Activated naive CD4-positive, alpha-beta T cell treated with anti-CD3 and anti-CD28 coated beads, Interleukin-2, amount 50 U/mL, for 24 hours (primary cell): Measurements from ENCODE around the gene DNASE1L3.
"Not testable (repeated sequence)": the region's sequence is repeated elsewhere in the genome, so short reads cannot be mapped to it uniquely, and the experiment has no call there.

Experiments used
- H3K27ac Mint-ChIP-seq: one replicate; pipeline ENCODE4 v1.8.0; 2021; ENCODE audit warnings: mild to moderate bottlenecking, mixed read lengths
- H3K27me3 Mint-ChIP-seq: one replicate; pipeline ENCODE4 v1.8.0; 2021; ENCODE audit warnings: mixed read lengths
- H3K36me3 Mint-ChIP-seq: one replicate; pipeline ENCODE4 v1.8.0; 2021; ENCODE audit warnings: mixed read lengths
- H3K4me1 Mint-ChIP-seq: one replicate; pipeline ENCODE4 v1.8.0; 2021; ENCODE audit warnings: mixed read lengths
- H3K4me3 Mint-ChIP-seq: one replicate; pipeline ENCODE4 v1.8.0; 2021; ENCODE audit warnings: mild to moderate bottlenecking, mixed read lengths
- H3K9me3 Mint-ChIP-seq: one replicate; pipeline ENCODE4 v1.8.0; 2021; ENCODE audit warnings: mixed read lengths

DNASE1L3 gene

DNA sequence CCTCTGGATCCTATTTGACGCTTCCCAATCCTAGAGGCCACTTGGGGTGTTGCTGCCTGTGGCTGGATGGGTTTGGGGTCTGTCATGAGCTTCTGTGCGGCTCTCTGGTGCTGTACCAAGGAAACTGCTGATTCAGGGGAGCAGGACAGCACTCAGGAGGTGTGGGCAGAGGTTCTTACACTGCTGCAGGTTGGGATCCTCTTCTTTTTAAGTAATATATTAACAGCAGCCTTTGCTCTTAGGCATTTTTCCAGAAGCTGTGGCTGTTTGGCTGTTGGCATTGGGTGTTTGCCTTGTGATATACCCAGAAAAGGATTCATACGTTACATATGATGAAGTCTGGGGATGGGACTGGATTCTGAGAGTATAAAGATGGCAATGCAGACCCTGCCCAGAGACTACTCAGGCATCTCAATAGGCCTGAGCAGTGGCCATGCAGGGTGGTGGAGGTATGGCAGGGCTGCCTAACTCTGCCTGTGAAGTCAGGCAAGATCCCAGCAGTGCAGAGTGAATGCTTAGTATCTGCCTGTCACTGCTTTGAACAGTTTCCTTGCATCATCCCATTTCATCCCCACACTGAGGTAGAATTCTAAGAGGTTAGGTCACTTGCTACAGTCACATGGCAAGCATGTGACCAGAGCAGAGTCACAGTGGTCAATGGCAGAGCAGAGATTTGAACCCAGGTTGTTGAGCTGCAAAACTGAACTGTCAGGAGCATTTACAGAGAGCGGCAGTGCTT is 30.7 kb upstream of the DNASE1L3 start:
- no peaks in the 10 kb centered on the region for H3K36me3 Mint-ChIP-seq
- no peak overlapping the region for H3K4me3 Mint-ChIP-seq
- H3K27me3 Mint-ChIP-seq = no peaks in the 10 kb centered on the region
- peaks cover 7% of the 10 kb centered on the region for H3K4me1 Mint-ChIP-seq
- no peaks in the 10 kb centered on the region for H3K9me3 Mint-ChIP-seq
- no peak overlapping the region for H3K27ac Mint-ChIP-seq

DNA sequence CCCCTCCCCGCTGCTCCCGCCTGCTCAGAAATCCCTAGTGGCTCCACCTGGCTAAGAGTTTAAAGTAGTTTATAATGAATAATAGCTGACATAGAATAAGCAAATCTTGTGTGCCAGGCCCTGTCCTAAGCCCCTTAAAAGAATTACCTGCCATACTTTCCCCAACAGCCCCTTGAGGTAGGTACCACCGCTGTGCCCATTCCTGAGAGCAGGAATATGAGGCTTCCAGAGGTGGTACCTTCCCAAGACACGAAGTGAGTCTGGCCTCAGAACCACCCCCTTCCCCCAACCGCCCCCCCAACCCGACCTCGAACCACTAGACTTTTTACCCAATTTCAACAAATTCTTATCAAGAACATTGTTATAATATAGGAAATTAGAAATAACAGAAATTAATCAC is 28.1 kb upstream of the DNASE1L3 start:
- Mint-ChIP-seq H3K27ac (no peak overlapping the region), H3K36me3 (no peaks in the 10 kb centered on the region), H3K27me3 (no peaks in the 10 kb centered on the region), H3K9me3 (no peaks in the 10 kb centered on the region), H3K4me1 (peaks cover 9% of the 10 kb centered on the region), H3K4me3 (peak overlapping the region; percentile 88)

DNA sequence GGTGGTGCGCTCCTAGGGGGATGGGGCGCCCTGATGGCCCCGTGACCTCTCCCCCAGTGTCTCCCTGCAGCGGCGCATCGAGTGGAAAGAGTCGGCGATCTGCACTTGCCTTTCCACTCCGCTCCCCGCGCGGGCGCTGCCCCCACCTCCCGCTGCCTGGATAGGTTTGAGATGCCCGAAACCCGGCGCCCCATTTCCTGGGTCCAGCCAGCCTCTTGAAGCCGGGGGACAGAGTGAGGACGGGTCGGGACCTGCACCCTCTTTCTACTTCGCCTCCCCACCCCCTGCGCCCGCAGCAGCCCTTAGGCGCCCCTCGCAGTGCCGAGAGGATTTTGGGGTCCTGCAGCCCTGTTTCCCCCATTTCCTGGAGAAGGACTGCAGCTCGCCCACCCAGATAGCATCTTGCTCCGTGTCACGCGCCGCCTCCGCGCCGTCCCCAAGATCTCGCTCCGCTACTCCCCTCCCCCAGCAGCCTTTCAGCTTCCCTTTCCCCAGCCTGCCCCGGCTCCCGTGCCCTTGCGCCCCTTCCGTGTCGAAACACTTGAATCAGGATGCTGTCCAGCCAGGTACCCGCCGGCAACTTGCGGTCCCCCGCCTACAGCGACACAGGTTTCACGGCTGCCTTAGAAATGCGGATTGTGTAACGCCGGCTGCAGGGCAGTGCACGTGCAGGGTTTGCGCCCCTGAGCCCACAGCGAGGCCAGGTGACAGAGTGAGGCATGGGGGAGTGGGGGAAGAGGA is 27.3 kb upstream of the DNASE1L3 start:
- Mint-ChIP-seq H3K27ac (no peak overlapping the region), H3K36me3 (no peaks in the 10 kb centered on the region), H3K9me3 (no peaks in the 10 kb centered on the region), H3K27me3 (no peaks in the 10 kb centered on the region), H3K4me1 (peaks cover 9% of the 10 kb centered on the region), H3K4me3 (peak overlapping the region; percentile 88)

DNA sequence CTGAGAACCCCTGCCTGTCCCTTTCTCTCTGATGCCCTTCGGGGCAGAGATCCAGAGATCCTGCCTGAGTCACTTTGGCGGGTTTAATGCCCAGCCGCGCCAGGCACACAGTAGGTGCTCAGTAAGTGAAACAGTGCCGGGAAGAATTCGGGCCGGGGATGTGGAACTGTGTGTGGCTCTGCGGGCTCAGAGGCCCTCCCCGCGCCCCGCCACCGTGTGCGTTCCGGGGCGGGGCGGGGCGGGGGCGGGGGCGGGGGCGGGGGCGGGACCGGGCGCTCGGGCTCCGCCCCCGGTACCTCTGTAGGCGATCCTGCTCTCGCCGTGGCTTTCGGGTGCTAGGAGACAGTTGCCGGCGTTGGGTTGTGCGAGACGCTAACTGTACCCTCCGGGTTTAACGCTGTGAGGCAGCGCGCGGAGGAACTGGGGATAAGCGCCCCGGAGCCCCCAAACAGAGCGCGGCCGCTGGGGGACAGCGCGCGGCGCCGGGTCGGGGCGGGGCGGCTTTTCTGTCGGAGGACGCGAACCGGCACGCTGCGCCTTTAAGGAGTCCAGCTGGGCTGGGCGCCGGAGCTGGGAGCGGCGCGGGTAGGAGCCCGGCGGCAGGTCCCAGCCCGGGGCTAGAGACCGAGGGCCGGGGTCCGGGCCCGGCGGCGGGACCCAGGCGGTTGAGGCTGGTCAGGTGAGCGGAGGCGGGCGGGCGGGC is 26.6 kb upstream of the DNASE1L3 start, which contains the start of gene ABHD6:
Gene ABHD6 (plus strand): TSS at position 555 of the 703 bp plus-strand sequence. CDS start 18,795 bp downstream, outside the sequence.
- H3K27ac Mint-ChIP-seq = peak within 1 kb of the TSS; percentile 35
- H3K4me1 Mint-ChIP-seq = peaks cover 9% of the 10 kb centered on the region
- H3K9me3 Mint-ChIP-seq = no peaks in the 10 kb centered on the region
- peak within 1 kb of the TSS; percentile 88 for H3K4me3 Mint-ChIP-seq
- no peaks in the 10 kb centered on the region for H3K36me3 Mint-ChIP-seq
- H3K27me3 Mint-ChIP-seq = peaks cover 4% of the 10 kb centered on the region

DNA sequence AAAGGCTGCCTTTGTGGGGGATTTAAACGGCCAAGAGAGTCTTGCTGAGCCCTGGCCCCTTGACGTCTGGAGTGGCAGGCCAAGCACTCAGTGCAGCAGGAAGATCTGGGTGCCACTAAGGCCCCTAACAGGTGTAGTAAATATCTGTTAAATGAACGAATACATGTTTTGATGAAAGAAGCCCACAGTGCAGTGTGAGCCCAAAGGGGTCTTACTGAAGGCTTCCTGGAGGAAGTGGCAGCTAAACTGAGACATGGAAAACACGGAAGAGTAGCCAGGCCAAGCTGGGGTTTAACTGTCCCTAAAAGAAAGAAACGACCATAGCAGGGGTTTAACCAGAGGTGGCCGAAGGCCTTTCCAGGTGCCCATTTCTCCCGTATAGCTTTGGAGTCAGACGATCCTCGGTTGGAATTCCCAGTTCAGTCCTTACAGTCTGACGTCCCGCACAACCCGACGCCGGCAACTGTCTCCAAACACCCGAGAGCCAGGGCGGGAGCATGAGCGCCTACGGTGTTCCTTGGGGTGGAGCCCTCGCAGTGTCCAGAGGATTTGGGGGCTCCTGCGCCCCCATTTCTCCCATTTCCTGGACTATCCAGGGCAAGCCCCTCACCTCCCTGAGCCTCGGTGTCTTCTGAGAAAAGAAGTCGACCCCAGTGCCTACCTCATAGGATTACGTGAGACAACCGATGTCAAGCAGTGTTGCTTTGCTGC is 25.9 kb upstream of the DNASE1L3 start:
- peak overlapping the region; percentile 32 for H3K27ac Mint-ChIP-seq
- H3K9me3 Mint-ChIP-seq = no peaks in the 10 kb centered on the region
- no peaks in the 10 kb centered on the region for H3K36me3 Mint-ChIP-seq
- H3K4me3 Mint-ChIP-seq = peak overlapping the region; percentile 88
- H3K4me1 Mint-ChIP-seq = peaks cover 9% of the 10 kb centered on the region
- H3K27me3 Mint-ChIP-seq = peaks cover 4% of the 10 kb centered on the region

DNA sequence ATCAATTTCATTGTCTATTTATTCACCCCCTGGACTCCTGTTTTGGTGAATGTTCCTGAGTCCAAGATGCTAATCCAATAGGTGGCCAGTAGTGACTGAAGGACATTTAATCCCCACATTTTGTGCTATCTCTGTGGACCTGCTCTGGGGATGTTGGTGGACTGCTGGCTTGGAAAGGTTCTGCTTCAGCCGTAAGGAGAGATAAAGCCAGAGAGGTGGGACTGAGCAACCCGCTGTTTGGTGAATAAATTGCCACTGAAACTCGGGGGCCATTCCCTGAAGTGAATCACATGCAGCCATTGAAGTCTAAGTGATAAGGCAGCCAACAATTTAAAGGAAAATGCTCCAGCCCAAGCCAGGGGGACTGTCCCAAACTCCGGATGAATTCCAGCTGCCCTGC is 25.2 kb upstream of the DNASE1L3 start:
- no peak overlapping the region for H3K4me3 Mint-ChIP-seq
- no peaks in the 10 kb centered on the region for H3K36me3 Mint-ChIP-seq
- H3K27me3 Mint-ChIP-seq = peaks cover 9% of the 10 kb centered on the region
- H3K9me3 Mint-ChIP-seq = no peaks in the 10 kb centered on the region
- H3K27ac Mint-ChIP-seq = no peak overlapping the region
- H3K4me1 Mint-ChIP-seq = peaks cover 9% of the 10 kb centered on the region

DNA sequence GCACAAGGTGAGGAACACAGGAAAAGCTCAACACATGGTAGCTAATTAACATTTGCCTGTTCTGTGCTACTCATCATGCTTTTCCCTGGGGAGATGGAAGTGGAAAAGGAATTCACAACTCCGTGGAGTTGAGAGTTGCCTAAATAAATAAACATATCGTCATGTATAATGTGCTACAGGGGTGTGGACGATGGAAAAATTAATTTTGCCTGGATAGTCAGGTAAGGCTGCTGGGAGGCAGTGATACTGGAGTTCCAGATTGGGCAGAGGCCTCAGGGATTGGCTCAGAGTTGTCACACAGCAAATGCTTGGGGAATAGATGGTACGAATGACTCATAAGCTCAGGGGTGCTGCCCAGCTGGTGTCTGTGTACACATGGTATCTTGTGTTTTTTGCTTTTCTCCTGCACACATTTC is 23.8 kb upstream of the DNASE1L3 start:
- Mint-ChIP-seq H3K27me3 (peaks cover 12% of the 10 kb centered on the region), H3K9me3 (no peaks in the 10 kb centered on the region), H3K4me1 (peaks cover 9% of the 10 kb centered on the region)

DNA sequence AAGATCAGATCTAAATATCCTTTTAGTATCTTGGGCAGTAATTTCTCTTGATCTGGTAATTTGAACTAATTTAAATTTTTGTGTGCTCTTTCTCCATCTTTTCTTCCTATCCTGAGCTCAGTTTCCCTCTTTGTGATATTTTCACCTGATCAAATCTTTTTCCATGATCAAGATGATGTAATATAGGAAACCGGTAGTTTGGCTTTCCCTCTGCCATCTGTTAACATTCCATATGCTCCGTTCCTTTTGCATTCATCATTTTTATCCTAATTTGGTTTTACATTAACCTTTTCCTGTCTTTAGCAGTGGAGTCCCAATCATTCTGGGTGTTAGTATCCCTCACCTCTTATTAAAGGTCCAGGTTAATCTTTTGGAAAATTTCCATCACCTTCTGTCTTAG is 20.9 kb upstream of the DNASE1L3 start:
- Mint-ChIP-seq H3K27me3 (peaks cover 12% of the 10 kb centered on the region), H3K36me3 (no peaks in the 10 kb centered on the region), H3K9me3 (no peaks in the 10 kb centered on the region), H3K4me3 (no peak overlapping the region), H3K4me1 (peaks cover 3% of the 10 kb centered on the region), H3K27ac (peak overlapping the region; percentile 41)

More for the DNA sequence above, 23.8 kb upstream of the DNASE1L3 start:
- no peaks in the 10 kb centered on the region for H3K36me3 Mint-ChIP-seq
- no peak overlapping the region for H3K27ac Mint-ChIP-seq
- no peak overlapping the region for H3K4me3 Mint-ChIP-seq

DNA sequence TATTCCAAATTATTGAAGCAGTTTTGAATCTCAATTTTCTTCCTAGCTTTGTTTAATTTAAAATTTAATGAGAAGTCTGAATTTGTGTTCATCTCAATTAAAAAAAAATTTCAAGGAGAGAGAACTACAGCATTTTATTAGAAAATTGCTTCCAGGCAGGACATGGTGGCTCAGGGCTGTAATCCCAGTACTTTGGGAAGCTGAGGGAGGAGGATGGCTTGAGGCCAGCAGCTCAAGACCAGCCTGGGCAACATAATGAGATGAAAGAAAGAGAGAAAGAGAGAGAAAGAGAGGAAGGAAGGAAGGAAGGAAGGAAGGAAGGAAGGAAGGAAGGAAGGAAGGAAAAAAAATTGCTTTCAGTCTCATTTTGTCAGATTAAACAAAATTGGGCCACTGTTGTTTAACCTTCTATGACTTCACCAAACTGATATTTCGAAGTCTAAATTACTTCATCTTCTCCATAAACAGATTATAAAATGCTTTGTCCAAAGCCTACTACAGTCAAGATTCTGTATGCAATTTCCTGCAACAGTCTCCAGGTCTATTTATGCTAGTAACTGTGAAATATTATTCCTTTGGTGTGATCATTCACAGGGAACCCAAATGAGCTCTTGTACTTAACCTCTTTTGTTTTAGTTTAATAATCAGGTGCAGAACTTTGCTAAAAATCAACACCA is 20.2 kb upstream of the DNASE1L3 start:
- Mint-ChIP-seq H3K9me3 (no peaks in the 10 kb centered on the region), H3K27me3 (peaks cover 12% of the 10 kb centered on the region), H3K36me3 (no peaks in the 10 kb centered on the region), H3K4me3 (no peak overlapping the region), H3K27ac (peak overlapping the region; percentile 82), H3K4me1 (no peaks in the 10 kb centered on the region)

DNA sequence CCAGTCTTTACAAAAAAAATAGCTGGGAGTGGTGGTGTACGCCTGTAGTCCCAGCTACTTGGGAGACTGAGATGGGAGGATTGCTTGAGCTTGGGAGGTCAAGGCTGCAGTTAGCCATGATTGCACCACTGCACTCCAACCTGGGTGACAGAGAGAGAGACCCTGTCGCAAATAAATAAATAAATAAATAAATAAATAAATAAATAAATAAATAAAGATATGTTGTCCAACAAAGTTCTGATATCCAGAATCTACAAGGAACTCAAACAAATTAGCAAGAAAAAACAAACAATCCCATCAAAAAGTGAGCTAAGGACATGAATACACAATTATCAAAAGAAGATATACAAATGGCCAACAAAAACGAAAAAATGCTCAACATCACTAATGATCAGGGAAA is 17.2 kb upstream of the DNASE1L3 start:
- not testable (repeated sequence) for H3K36me3 Mint-ChIP-seq

DNA sequence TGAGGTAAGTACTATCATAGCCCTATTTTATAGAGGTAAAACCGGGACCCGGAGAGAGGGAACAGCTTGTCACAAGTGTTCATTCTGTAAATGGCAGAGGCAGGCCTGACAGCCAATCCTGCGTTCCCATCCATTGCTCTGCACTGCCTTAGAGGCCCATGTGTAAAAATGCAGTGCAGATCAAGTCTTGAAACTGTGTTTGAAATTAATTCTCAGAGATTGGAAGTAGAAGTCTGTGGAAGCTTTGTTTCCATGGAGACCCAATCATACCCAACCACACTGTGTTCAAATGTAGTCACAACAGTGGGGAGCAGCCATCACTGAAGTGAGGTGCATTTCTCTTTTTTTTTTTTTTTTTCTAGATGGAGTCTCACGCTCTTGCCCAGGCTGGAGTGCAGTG is 13.1 kb upstream of the DNASE1L3 start:
- no peaks in the 10 kb centered on the region for H3K9me3 Mint-ChIP-seq
- H3K36me3 Mint-ChIP-seq = no peaks in the 10 kb centered on the region
- H3K4me1 Mint-ChIP-seq = no peaks in the 10 kb centered on the region
- no peaks in the 10 kb centered on the region for H3K27me3 Mint-ChIP-seq
- no peak overlapping the region for H3K27ac Mint-ChIP-seq
- H3K4me3 Mint-ChIP-seq = no peak overlapping the region

More for the DNA sequence above, 17.2 kb upstream of the DNASE1L3 start:
- peaks cover 12% of the 10 kb centered on the region for H3K27me3 Mint-ChIP-seq
- H3K9me3 Mint-ChIP-seq, H3K27ac Mint-ChIP-seq, H3K4me1 Mint-ChIP-seq, H3K4me3 Mint-ChIP-seq: not testable (repeated sequence)

DNA sequence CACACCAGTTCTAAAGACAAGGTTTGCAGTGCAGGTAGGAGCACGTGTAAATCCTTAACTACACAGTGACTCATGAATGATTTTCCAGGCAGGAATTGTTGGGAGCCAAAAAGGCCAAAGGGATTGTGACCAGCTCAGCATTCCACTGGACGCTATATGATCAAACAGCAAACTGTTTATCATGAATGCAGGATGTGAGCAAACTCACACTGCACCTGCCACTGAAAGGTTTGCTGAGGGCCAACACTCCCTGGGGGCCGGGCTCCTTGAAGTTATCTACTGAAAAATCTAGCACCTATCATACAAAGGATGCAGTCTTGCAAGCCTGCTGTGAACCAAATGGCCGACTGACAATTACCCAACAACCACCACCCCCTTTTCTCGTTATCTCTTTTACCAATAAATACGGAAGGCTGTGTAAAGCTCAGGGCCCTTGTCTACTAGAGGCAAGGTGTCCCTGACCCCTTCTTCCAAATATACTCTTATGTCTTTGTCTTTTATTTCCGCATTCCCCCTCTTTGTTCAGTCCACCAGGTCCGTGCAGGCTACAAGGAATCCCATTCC is 11.5 kb upstream of the DNASE1L3 start:
- no peak overlapping the region for H3K4me3 Mint-ChIP-seq
- no peaks in the 10 kb centered on the region for H3K27me3 Mint-ChIP-seq
- H3K36me3 Mint-ChIP-seq = no peaks in the 10 kb centered on the region
- H3K4me1 Mint-ChIP-seq = peaks cover 4% of the 10 kb centered on the region
- H3K9me3 Mint-ChIP-seq = no peaks in the 10 kb centered on the region
- H3K27ac Mint-ChIP-seq = no peak overlapping the region

DNA sequence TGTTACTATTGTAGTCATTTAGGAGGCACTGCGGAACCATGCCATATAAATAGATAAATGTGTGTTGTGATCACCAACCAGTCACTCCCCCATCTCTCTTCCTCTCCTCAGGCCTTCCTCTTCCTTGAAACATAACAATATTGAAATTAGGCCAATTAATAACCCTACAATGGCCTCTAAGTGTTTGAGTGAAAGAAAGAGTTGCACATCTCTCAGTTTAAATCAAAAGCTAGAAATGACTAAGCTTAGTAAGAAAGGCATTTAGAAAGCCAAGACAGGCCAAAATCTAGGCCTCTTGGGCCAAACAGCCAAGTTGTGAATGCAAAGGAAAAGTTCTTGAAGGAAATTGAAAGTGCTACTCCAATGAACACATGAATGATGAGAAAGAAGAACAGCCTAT is 8.1 kb upstream of the DNASE1L3 start:
- H3K4me3 Mint-ChIP-seq = no peak overlapping the region
- no peak overlapping the region for H3K27ac Mint-ChIP-seq
- H3K4me1 Mint-ChIP-seq = peaks cover 19% of the 10 kb centered on the region
- peaks cover 1% of the 10 kb centered on the region for H3K27me3 Mint-ChIP-seq
- H3K36me3 Mint-ChIP-seq = no peaks in the 10 kb centered on the region
- H3K9me3 Mint-ChIP-seq = no peaks in the 10 kb centered on the region

DNA sequence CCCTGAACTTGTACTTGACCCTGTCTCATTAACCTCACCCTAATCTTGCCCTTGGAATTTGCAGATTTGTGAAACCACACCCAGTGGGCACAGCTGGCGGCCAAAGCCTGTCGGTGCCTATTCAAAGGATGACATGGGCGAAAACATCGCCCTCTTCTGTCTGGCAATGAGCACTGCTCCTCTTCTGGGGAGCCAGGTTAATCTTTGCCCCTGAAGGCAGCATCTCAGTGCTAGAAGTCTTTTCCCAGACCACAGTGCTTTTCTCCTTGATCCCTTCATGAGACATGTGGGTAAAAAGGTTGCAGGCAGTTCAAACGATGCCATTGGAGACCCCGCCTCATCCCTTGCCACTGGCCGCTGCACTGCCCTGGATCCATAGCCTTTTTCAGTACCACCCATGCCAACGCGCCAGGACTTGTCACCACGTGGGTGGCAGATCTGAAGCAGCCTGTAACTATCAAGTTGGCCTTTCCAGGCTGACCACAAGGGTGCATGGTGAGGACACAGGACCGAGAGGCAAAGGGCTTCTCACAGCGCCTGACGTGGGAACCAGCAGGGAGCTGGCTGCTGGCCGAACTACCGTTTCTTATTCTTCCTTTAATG is 6.5 kb upstream of the DNASE1L3 start:
- peak overlapping the region; percentile 38 for H3K4me3 Mint-ChIP-seq
- H3K9me3 Mint-ChIP-seq = no peaks in the 10 kb centered on the region
- peaks cover 19% of the 10 kb centered on the region for H3K4me1 Mint-ChIP-seq
- H3K27me3 Mint-ChIP-seq = peaks cover 1% of the 10 kb centered on the region
- no peaks in the 10 kb centered on the region for H3K36me3 Mint-ChIP-seq
- no peak overlapping the region for H3K27ac Mint-ChIP-seq
